Activated T-helper 2 cell treated with anti-CD3 and anti-CD28 coated beads, Interferon-gamma antibody, Interleukin-2, Interleukin-4, amounts not matched to agents 10 μg/mL and 5 μg/mL and 100 μg/mL, durations not matched to agents 14 hours and 24 hours and 36 hours (primary cell): ENCODE measurements around the gene ZNF467. TPM values are rescaled to one million over a fixed set of nuclear protein-coding genes. Genes with fewer than 3 reads are reported as not detected.

Experiments
- DNase-seq: peaks from one replicate; pipeline ENCODE4 v3.0.0; 2021; ENCODE audit warnings: low spot score
- H3K27ac Mint-ChIP-seq: one replicate; pipeline ENCODE4 v1.8.0; 2021; ENCODE audit warnings: mixed read lengths
- H3K27me3 Mint-ChIP-seq: one replicate; pipeline ENCODE4 v1.8.0; 2021; ENCODE audit warnings: low read depth, mixed read lengths
- H3K36me3 Mint-ChIP-seq: one replicate; pipeline ENCODE4 v1.8.0; 2021; ENCODE audit warnings: low read depth, mixed read lengths
- H3K4me1 Mint-ChIP-seq: one replicate; pipeline ENCODE4 v1.8.0; 2021; ENCODE audit warnings: low read depth, mixed read lengths
- H3K4me3 Mint-ChIP-seq: one replicate; pipeline ENCODE4 v1.8.0; 2021; ENCODE audit warnings: low read depth, mild to moderate bottlenecking, moderate library complexity, mixed read lengths
- H3K9me3 Mint-ChIP-seq: one replicate; pipeline ENCODE4 v1.8.0; 2021; ENCODE audit warnings: mixed read lengths
- intact Hi-C: fragments of 100-400 bp; cut with micrococcal nuclease; formaldehyde crosslinking; loops from one replicate; pipeline ENCODE4 v1.15.1; 2023
- total RNA-seq: library from RNA; stranded (reverse); gene quantifications from 2 replicates; pipeline ENCODE4 v1.2.3, GENCODE V29; 2022

ZNF467 gene
- total RNA-seq, 1 donor from 2014 or later = not detected

- Mint-ChIP-seq H3K27ac (no peak overlapping the region), H3K9me3 (no peaks in the 10 kb centered on the region), H3K27me3 (peaks cover 31% of the 10 kb centered on the region), H3K36me3 (no peaks in the 10 kb centered on the region), H3K4me1 (peaks cover 2% of the 10 kb centered on the region), H3K4me3 (no peak overlapping the region)
- DNase-seq = no peak
- intact Hi-C loops = no loop called here
Measured at GRCh38 chr7:149736478-149737360, 36.7 kb downstream of the ZNF467 start.

GRCh38 chr7:149735779-149736477 lies 37.5 kb downstream of the ZNF467 start:
- Mint-ChIP-seq H3K4me3 (no peak overlapping the region), H3K4me1 (no peaks in the 10 kb centered on the region), H3K27ac (no peak overlapping the region), H3K36me3 (no peaks in the 10 kb centered on the region), H3K27me3 (peaks cover 25% of the 10 kb centered on the region), H3K9me3 (no peaks in the 10 kb centered on the region)
- DNase-seq = no peak
- intact Hi-C loops = no loop called here

- Mint-ChIP-seq H3K27me3 (peaks cover 19% of the 10 kb centered on the region), H3K4me3 (no peak overlapping the region), H3K4me1 (no peaks in the 10 kb centered on the region), H3K27ac (no peak overlapping the region), H3K9me3 (no peaks in the 10 kb centered on the region), H3K36me3 (no peaks in the 10 kb centered on the region)
- intact Hi-C loops = no loop called here
- DNase-seq = no peak
Measured at GRCh38 chr7:149735181-149735602, 38.2 kb downstream of the ZNF467 start.

- Mint-ChIP-seq H3K4me1 (no peaks in the 10 kb centered on the region), H3K27ac (no peak overlapping the region), H3K4me3 (no peak overlapping the region), H3K9me3 (no peaks in the 10 kb centered on the region), H3K36me3 (no peaks in the 10 kb centered on the region), H3K27me3 (peaks cover 16% of the 10 kb centered on the region)
- intact Hi-C loops = no loop called here
- DNase-seq = no peak
Measured at GRCh38 chr7:149734791-149735075, 38.7 kb downstream of the ZNF467 start.

- Mint-ChIP-seq H3K36me3 (no peaks in the 10 kb centered on the region), H3K4me1 (no peaks in the 10 kb centered on the region), H3K27ac (no peak overlapping the region), H3K27me3 (peaks cover 11% of the 10 kb centered on the region), H3K9me3 (no peaks in the 10 kb centered on the region), H3K4me3 (no peak overlapping the region)
- intact Hi-C loops = no loop called here
- DNase-seq = no peak
Measured at GRCh38 chr7:149733924-149734790, 39.2 kb downstream of the ZNF467 start.

GRCh38 chr7:149733131-149733923 lies 40.1 kb downstream of the ZNF467 start:
- Mint-ChIP-seq H3K9me3 (no peaks in the 10 kb centered on the region), H3K27me3 (peaks cover 6% of the 10 kb centered on the region), H3K4me1 (no peaks in the 10 kb centered on the region), H3K27ac (no peak overlapping the region), H3K36me3 (no peaks in the 10 kb centered on the region), H3K4me3 (no peak overlapping the region)
- DNase-seq = no peak
- intact Hi-C loops = no loop called here

GRCh38 chr7:149732611-149733010 lies 40.8 kb downstream of the ZNF467 start:
- Mint-ChIP-seq H3K4me3 (no peak overlapping the region), H3K36me3 (no peaks in the 10 kb centered on the region), H3K4me1 (no peaks in the 10 kb centered on the region), H3K27me3 (peaks cover 3% of the 10 kb centered on the region), H3K27ac (no peak overlapping the region), H3K9me3 (no peaks in the 10 kb centered on the region)
- intact Hi-C loops = no loop called here
- DNase-seq = no peak

GRCh38 chr7:149732111-149732561 lies 41.3 kb downstream of the ZNF467 start:
- H3K36me3 Mint-ChIP-seq = no peaks in the 10 kb centered on the region
- no peak overlapping the region for H3K27ac Mint-ChIP-seq
- peaks cover 1% of the 10 kb centered on the region for H3K27me3 Mint-ChIP-seq
- H3K9me3 Mint-ChIP-seq = no peaks in the 10 kb centered on the region
- no peaks in the 10 kb centered on the region for H3K4me1 Mint-ChIP-seq
- no peak overlapping the region for H3K4me3 Mint-ChIP-seq
- no peak for DNase-seq
- intact Hi-C loops = no loop called here

- no peaks in the 10 kb centered on the region for H3K4me1 Mint-ChIP-seq
- DNase-seq = no peak
- intact Hi-C loops = no loop called here
- H3K9me3 Mint-ChIP-seq = no peaks in the 10 kb centered on the region
- no peaks in the 10 kb centered on the region for H3K36me3 Mint-ChIP-seq
- no peaks in the 10 kb centered on the region for H3K27me3 Mint-ChIP-seq
- no peak overlapping the region for H3K4me3 Mint-ChIP-seq
- no peak overlapping the region for H3K27ac Mint-ChIP-seq
Measured at GRCh38 chr7:149731207-149731955, 42.0 kb downstream of the ZNF467 start.

- no peak overlapping the region for H3K4me3 Mint-ChIP-seq
- H3K36me3 Mint-ChIP-seq = no peaks in the 10 kb centered on the region
- H3K27ac Mint-ChIP-seq = no peak overlapping the region
- intact Hi-C loops = no loop called here
- DNase-seq = no peak
- no peaks in the 10 kb centered on the region for H3K4me1 Mint-ChIP-seq
- no peaks in the 10 kb centered on the region for H3K27me3 Mint-ChIP-seq
- H3K9me3 Mint-ChIP-seq = no peaks in the 10 kb centered on the region
Measured at GRCh38 chr7:149729983-149730801, 43.2 kb downstream of the ZNF467 start.

GRCh38 chr7:149729586-149729982 lies 43.8 kb downstream of the ZNF467 start:
- Mint-ChIP-seq H3K4me1 (no peaks in the 10 kb centered on the region), H3K36me3 (no peaks in the 10 kb centered on the region), H3K4me3 (no peak overlapping the region), H3K9me3 (no peaks in the 10 kb centered on the region), H3K27ac (no peak overlapping the region), H3K27me3 (no peaks in the 10 kb centered on the region)
- DNase-seq = no peak
- intact Hi-C loops = no loop called here
